Colon (tissue), 2 donors: ENCODE measurements around the gene ALDH2.
"Not testable (repeated sequence)": the region's sequence is repeated elsewhere in the genome, so short reads cannot be mapped to it uniquely, and the experiment has no call there.

ENCODE experiments used
- FAIRE-seq: peaks from 2 replicates; lab custom pipeline; 2012; peaks lifted over from hg19 to GRCh38; lab: Jason Lieb, UNC
- donor health status: control.
- donor health status: control.

ALDH2 gene

GRCh38 chr12:111827907-111828306, 61.2 kb downstream of the ALDH2 start:
- no peak for FAIRE-seq

- FAIRE-seq = no peak
These were observed 61.7 kb downstream of the ALDH2 start for GRCh38 chr12:111828338-111828979.

GRCh38 chr12:111829635-111830034, 62.9 kb downstream of the ALDH2 start:
- not testable (repeated sequence) for FAIRE-seq

- not testable (repeated sequence) for FAIRE-seq
These were observed 68.1 kb downstream of the ALDH2 start for GRCh38 chr12:111834740-111835386.

GRCh38 chr12:111835531-111836181, 68.9 kb downstream of the ALDH2 start:
- FAIRE-seq = not testable (repeated sequence)

- FAIRE-seq = no peak
These were observed 71.6 kb downstream of the ALDH2 start for GRCh38 chr12:111838353-111838752.

- FAIRE-seq = no peak
These were observed 74.1 kb downstream of the ALDH2 start for GRCh38 chr12:111840807-111841206.

GRCh38 chr12:111841236-111841749, 74.6 kb downstream of the ALDH2 start:
- no peak for FAIRE-seq

GRCh38 chr12:111841750-111842555, 75.2 kb downstream of the ALDH2 start, which contains the start of gene MAPKAPK5:
Gene MAPKAPK5, plus strand, starts transcription at chr12:111842228. Its CDS starts 506 bp downstream, at chr12:111842734.
- FAIRE-seq = no peak

GRCh38 chr12:111842556-111843396, 76.0 kb downstream of the ALDH2 start:
- no peak for FAIRE-seq

GRCh38 chr12:111846016-111846415, 79.3 kb downstream of the ALDH2 start:
- FAIRE-seq = no peak

- FAIRE-seq = no peak
These were observed 83.8 kb downstream of the ALDH2 start for GRCh38 chr12:111850526-111850925.

- no peak for FAIRE-seq
These were observed 91.5 kb downstream of the ALDH2 start for GRCh38 chr12:111858186-111858585.

GRCh38 chr12:111858778-111859177, 92.0 kb downstream of the ALDH2 start:
- no peak for FAIRE-seq

- FAIRE-seq = no peak
These were observed 98.2 kb downstream of the ALDH2 start for GRCh38 chr12:111864913-111865312.
